ENCODE data around the gene MCCC2.

- TF ChIP-seq POLR2A (IDR thresholded peaks at IDR 0.05): no peak
- TF ChIP-seq CTCF (IDR thresholded peaks at IDR 0.05): no peak
Observed at GRCh38 chr5:71632168-71632567, 45.0 kb downstream of the MCCC2 start.
